ENCODE measurements around the gene EIF5A.

EIF5A gene

GRCh38 chr17:7355053-7355452, 47.6 kb downstream of the EIF5A start, which contains the start of gene TMEM95:
TMEM95 (plus strand) TSS chr17:7355156; CDS start chr17:7355205, 49 bp downstream.
- DNase-seq (ENCODE audit: low read depth in 3 of 3), result no peak

DNA sequence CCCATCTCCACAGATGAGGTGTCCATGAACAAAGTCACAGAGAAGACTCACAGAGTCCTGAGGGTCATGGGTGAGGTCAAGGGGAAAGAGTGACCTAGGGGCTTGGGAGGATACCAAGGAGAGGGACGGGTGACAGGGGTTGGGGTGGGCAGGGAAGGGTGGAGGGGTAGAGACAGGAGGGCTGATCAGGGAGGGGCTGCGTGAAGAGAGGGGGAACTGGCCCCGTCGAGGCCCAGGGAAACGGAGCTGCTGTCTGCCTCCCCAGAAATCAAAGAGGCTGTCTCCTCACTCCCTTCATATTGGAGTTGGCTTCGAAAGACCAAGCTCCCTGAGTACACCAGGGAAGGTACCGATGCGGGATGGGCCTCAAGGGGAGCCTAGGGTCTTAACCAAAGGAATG, 48.1 kb downstream of the EIF5A start:
- DNase-seq (ENCODE audit: low read depth in 3 of 3), result no peak

DNA sequence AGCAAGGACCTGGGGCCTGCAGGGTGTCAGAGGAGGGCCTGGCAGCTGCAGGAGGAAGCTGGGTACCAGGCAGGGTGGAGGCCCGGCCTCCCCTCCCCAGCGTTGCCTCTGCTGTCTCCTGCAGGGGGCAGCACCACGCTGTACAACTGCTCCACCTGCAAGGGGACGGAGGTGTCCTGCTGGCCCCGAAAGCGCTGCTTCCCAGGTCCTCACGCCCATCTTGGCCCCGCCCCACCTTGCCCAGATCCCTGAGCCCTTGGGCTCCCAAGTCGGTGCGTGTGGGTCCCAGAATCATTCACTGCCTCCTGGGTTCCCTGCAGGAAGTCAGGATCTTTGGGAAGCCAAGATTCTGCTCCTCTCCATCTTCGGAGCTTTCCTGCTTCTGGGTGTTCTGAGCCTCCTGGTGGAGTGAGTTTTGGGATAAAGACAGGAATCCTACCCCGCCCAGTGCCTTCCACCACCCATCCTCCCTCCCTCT, 48.7 kb downstream of the EIF5A start:
- DNase-seq (ENCODE audit: low read depth in 3 of 3), result peak; percentile 68 to 79 (median 73)

- no peak for DNase-seq (ENCODE audit: low read depth in 3 of 3)
These were observed 49.3 kb downstream of the EIF5A start for GRCh38 chr17:7356756-7357155.

GRCh38 chr17:7357381-7357780, 50.0 kb downstream of the EIF5A start:
- DNase-seq (ENCODE audit: low read depth in 3 of 3), result no peak

DNA sequence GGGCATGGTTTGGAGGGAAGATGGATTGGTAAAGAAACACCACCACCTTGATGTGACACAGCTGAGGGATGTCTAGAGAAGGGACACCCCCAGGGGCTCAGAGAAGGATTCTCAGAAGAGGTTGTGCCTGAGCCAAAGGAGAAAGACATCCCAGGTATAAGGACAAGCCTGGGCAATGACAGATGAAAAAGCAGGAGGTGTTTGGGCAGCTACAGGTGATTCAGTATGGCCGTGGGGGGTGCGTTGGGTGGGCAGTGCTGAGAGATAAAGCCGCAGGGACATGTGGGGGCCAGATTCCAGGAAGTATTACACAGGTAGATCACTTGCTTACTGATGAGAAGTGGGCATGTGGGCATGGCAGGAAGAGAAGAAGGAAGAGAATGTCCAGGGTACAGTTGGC, 54.5 kb downstream of the EIF5A start:
- no peak for DNase-seq (ENCODE audit: low read depth in 3 of 3)

All from stimulated activated CD4-positive, alpha-beta T cell treated with anti-CD3 and anti-CD28 coated beads, TNF-alpha, amount 100 ng/mL, for 4 hours (primary cell).